Rectal smooth muscle tissue (tissue), 1 donor: Measurements from ENCODE around the gene ADGRB3.
"Not testable (repeated sequence)": the region's sequence is repeated elsewhere in the genome, so short reads cannot be mapped to it uniquely, and the experiment has no call there.

Experiments used
- H3K27ac ChIP-seq: one replicate; pipeline ENCODE4 v1.7.0; 2013; ENCODE audit warnings: low read depth, low read length, inconsistent platforms
- H3K27me3 ChIP-seq: one replicate; pipeline ENCODE4 v1.7.0; 2013; ENCODE audit warnings: low read length; ENCODE audit not compliant: control insufficient read depth, insufficient read depth
- H3K36me3 ChIP-seq: one replicate; pipeline ENCODE4 v1.7.0; 2013; ENCODE audit warnings: low read length; ENCODE audit not compliant: control insufficient read depth, insufficient read depth
- H3K4me1 ChIP-seq: one replicate; pipeline ENCODE4 v1.7.0; 2013; ENCODE audit warnings: low read length; ENCODE audit not compliant: control insufficient read depth, insufficient read depth
- H3K4me3 ChIP-seq: one replicate; pipeline ENCODE4 v1.7.0; 2013; ENCODE audit warnings: low read length
- H3K9ac ChIP-seq: one replicate; pipeline ENCODE4 v1.7.0; 2013; ENCODE audit warnings: low read length

The ADGRB3 gene

DNA sequence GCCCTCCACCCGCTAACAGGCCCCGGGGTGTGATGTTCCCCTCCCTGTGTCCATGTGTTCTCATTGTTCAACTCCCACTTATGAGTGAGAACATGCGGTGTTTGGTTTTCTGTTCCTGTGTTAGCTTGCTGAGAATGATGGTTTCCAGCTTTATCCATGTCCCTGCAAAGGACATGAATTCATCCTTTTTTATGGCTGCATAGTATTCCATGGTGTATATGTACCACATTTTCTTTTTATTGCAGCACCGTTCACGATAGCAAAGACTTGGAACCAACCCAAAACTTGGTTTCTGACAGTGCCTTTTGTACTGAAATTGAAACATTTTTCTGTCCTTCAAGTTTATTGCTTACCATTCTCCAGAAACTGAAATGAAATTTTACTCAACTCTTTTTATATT, 653.1 kb downstream of the ADGRB3 start:
- not testable (repeated sequence) for H3K4me1 ChIP-seq, H3K27ac ChIP-seq, H3K27me3 ChIP-seq, H3K9ac ChIP-seq, H3K4me3 ChIP-seq, H3K36me3 ChIP-seq

DNA sequence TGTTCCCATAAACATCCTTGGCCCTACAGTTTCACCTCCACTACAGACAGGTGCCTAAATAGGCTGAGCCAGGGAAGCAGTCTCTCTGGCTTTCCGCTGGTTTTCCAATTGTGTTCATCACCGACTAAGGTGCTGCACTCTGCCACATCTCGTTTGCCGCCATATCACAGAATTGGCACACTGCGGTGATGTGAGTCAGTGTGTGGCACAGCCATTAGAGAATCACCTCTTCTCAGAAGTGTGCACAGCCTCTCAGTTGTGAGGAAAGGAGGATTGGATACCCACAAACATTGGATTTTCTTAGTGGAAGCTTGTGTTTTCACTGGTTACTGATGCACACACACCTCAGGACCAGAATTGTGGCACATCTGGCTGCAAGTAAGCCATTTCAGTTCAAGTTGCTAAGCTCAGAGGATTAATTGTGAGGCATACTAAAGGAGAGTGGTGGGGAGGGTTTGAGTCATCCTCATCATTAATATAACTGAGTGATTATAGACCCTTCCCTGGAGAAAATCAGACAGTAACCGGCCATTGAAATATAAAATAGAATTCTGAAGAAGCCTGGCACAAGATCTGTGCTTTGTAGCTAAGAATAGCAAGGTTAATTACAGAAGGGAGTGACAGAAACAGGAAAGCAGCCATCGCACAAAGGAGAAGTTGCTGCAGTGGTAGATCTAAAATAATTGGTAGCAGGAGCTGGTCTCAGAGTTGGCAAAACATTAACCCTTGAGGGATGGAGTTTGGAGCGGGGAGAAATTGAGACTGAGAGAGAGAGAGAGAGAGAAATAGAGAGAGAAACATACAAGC, 654.8 kb downstream of the ADGRB3 start:
- H3K27me3 ChIP-seq, result no peaks in the 10 kb centered on the region
- H3K4me3 ChIP-seq, result no peak overlapping the region
- no peaks in the 10 kb centered on the region for H3K4me1 ChIP-seq
- no peaks in the 10 kb centered on the region for H3K36me3 ChIP-seq
- no peak overlapping the region for H3K27ac ChIP-seq
- no peak overlapping the region for H3K9ac ChIP-seq

DNA sequence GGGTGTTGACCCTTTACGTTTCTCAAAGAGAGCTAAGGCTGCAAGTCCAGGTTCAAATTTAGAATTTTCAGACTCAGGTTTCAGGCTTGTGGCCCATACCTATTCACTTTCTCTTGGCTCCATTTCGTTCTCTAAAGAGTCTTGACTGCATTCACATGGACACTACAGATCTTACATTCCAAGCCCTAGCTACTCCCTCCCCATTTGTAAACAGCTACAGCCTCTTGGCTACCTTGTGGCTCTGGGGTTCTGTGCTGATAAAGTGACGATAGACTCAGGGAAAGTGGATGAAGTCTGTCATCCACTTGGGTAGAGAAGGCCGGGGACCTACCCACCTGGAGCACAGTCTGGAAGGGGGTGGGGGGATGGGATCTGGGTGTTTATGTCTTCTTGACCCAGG, 658.4 kb downstream of the ADGRB3 start:
- no peak overlapping the region for H3K27ac ChIP-seq
- H3K9ac ChIP-seq, result no peak overlapping the region
- H3K4me1 ChIP-seq, result no peaks in the 10 kb centered on the region
- no peak overlapping the region for H3K4me3 ChIP-seq
- no peaks in the 10 kb centered on the region for H3K27me3 ChIP-seq
- no peaks in the 10 kb centered on the region for H3K36me3 ChIP-seq

DNA sequence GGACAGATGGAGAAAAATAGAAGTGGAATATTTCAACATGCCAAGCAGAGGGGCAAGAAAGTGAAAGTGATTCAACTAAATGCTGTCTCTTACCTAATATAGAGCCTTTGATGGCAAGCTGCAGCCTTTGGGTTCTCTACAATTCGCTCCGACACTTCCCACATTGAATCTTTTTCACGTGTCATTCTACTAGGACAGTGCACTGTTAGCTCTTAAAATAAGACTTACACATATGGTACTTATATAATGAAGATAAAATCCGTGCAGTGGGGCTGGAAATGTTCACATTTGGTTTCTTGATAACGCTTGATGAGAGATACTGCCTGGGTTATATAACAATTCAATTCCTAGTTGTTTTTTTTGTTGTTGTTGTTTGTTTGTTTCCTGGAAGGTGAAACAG, 659.3 kb downstream of the ADGRB3 start:
- Histone ChIP-seq H3K4me3 (no peak overlapping the region), H3K4me1 (no peaks in the 10 kb centered on the region)

DNA sequence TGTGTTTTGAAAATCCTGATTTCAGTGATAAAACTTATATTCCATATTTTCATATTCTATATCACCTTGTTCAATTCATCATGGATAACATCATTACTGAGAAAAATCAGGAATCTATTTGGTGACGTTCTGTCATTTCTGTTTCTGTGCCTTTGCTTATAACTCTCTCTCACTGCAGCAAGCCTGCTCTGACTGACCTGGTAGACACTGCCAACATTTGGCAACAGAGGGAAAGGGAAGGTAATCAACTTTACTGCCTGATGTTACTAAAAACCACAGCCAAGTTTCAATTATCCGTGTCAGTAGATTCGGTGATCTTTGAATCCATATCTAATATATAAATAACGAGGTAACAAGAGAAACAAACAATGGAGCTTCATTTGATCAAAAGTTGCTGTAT, 659.8 kb downstream of the ADGRB3 start:
- Histone ChIP-seq H3K27me3 (no peaks in the 10 kb centered on the region), H3K9ac (no peak overlapping the region), H3K4me1 (no peaks in the 10 kb centered on the region), H3K36me3 (no peaks in the 10 kb centered on the region), H3K4me3 (no peak overlapping the region), H3K27ac (no peak overlapping the region)

More for the DNA sequence above, 659.3 kb downstream of the ADGRB3 start:
- Histone ChIP-seq H3K9ac (no peak overlapping the region), H3K36me3 (no peaks in the 10 kb centered on the region), H3K27me3 (no peaks in the 10 kb centered on the region), H3K27ac (no peak overlapping the region)

DNA sequence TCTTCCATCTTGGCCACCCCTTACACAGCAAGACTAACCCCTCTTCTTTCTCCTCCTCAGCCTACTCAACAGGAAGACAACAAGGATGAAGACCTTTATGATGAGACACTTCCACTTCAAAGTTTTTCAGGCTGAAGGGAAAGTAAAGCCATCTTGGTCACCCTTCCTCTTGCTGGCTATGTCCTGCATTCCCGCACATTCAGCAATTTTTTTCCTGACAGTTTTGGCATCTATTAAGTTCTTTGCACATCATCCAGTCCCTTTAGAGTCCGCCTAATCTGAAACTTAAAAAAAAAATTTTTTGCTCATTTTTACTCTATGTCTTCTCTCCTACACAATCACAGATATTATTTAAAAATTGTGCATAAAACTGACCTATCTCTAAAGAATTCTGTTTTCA, 668.3 kb downstream of the ADGRB3 start:
- H3K9ac ChIP-seq, result no peak overlapping the region
- no peaks in the 10 kb centered on the region for H3K4me1 ChIP-seq
- H3K36me3 ChIP-seq, result no peaks in the 10 kb centered on the region
- H3K4me3 ChIP-seq, result no peak overlapping the region
- H3K27me3 ChIP-seq, result no peaks in the 10 kb centered on the region
- no peak overlapping the region for H3K27ac ChIP-seq

DNA sequence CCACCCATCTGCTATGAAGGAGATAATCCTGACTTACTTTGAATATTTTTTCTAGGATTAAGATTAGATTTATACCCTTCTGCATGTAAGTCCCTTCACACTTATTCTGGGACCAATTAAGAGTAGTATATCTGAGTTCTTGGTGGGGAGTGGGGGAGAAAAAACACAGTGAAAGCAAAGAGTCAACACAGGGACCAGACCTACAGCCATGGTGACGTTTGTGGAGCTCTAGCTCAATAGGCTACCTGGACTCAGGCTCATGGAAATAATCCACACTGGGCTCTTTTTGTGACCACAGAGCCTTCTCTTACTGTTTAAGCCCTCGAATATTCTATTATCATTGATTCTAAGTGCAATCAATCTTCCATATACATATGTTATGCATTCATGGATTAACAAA, 670.4 kb downstream of the ADGRB3 start:
- no peak overlapping the region for H3K27ac ChIP-seq
- H3K36me3 ChIP-seq, result no peaks in the 10 kb centered on the region
- no peak overlapping the region for H3K4me3 ChIP-seq
- no peaks in the 10 kb centered on the region for H3K4me1 ChIP-seq
- no peak overlapping the region for H3K9ac ChIP-seq
- no peaks in the 10 kb centered on the region for H3K27me3 ChIP-seq

DNA sequence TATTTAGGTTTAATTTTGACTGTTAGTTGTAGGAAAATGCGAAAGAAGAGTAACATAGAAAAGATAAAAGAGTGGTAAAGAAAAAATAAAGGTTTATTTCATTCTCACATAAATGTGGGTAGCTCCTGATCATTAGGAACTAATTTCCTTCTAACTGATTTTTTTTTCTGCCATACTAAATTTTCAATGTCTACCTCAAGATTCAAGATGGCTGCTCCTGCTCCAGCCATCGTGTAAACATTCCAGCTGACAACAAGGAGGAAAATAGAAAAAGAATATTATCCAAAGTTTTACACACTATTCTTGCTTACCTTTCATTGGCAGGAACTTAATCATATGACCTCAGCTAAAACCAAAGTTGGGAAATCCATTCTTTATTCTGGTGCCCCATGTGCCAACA, 673.5 kb downstream of the ADGRB3 start:
- H3K9ac ChIP-seq, result no peak overlapping the region
- no peaks in the 10 kb centered on the region for H3K36me3 ChIP-seq
- no peaks in the 10 kb centered on the region for H3K4me1 ChIP-seq
- H3K4me3 ChIP-seq, result no peak overlapping the region
- no peaks in the 10 kb centered on the region for H3K27me3 ChIP-seq
- H3K27ac ChIP-seq, result no peak overlapping the region

DNA sequence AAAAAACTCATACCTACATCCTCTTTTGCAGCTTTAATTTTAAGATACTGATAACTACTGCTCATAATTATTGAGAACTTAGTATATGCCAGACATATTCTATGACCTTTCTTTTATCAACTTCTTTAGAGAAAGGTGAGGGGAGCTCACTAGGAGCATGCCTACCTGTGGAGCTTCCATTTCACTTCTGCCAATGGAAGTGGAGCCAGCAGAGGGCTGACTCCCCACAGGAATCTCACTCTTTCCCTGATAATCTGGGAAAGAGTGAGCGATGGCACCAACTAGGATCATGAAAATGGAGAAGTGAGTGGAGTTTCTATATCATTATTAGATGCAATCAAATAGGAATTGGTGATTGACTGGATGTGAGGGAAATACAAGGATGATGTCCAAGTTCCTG, 676.8 kb downstream of the ADGRB3 start:
- H3K27me3 ChIP-seq, result no peaks in the 10 kb centered on the region
- H3K36me3 ChIP-seq, result no peaks in the 10 kb centered on the region
- H3K4me3 ChIP-seq, result no peak overlapping the region
- no peak overlapping the region for H3K27ac ChIP-seq
- H3K4me1 ChIP-seq, result no peaks in the 10 kb centered on the region
- H3K9ac ChIP-seq, result no peak overlapping the region

DNA sequence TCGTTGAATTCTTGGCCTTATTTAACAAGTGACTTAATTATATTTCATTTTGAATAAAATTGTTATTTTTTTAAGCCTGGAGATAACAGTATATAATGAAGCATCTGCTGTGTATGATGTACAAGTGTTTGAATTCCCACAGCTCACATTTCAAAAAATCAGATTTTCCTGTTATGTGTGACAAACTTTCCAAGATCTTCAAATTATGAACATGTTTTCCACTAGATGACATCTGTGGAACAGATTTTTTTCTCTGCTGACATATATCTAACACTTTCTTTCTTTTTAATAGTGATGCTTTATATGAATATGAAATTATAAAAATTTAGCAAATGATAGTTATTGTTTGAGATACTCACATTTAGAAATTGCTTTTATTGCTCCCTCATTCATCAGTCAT, 678.9 kb downstream of the ADGRB3 start:
- H3K36me3 ChIP-seq, result no peaks in the 10 kb centered on the region
- no peak overlapping the region for H3K9ac ChIP-seq
- H3K27me3 ChIP-seq, result no peaks in the 10 kb centered on the region
- H3K4me1 ChIP-seq, result no peaks in the 10 kb centered on the region
- H3K4me3 ChIP-seq, result no peak overlapping the region
- no peak overlapping the region for H3K27ac ChIP-seq

DNA sequence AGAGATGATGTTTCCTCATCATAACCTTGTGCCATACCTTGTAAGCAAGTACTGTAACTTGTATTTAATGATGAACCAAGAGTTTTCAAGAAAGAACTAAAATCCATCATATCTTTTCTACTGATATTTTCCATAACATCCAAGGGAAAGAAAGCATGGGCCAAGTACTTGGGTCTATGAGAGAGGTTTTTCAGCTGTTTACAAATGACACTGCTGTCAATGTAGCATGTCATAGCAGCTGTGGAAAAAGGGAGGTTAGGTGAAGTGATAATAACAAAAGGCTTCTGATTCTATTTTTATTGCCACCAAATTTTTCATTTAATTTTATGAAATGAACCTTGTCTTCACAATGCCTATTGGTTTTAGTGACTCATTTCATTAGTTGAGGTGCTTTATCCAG, 679.4 kb downstream of the ADGRB3 start:
- Histone ChIP-seq H3K27me3 (no peaks in the 10 kb centered on the region), H3K4me1 (no peaks in the 10 kb centered on the region), H3K9ac (no peak overlapping the region), H3K36me3 (no peaks in the 10 kb centered on the region), H3K27ac (no peak overlapping the region), H3K4me3 (no peak overlapping the region)

DNA sequence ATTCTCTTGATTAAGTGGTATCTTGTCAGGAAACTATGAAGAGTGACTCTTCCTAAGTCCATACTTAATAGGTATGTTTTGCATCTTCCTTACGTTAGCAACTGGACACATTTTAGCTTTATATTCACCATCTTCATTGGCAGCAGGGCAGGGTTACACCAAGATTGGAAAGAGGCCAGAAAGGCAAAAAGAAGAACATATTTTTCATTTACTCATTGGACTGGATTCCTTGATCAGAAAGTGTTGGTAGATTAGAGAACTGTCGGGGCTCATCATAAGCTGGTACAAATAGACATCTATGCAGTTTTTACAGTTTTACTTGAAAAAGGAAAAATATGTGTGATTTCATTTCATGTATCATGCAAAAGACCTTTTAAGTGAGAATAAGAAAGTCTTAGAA, 696.8 kb downstream of the ADGRB3 start:
- H3K4me1 ChIP-seq, result no peaks in the 10 kb centered on the region

DNA sequence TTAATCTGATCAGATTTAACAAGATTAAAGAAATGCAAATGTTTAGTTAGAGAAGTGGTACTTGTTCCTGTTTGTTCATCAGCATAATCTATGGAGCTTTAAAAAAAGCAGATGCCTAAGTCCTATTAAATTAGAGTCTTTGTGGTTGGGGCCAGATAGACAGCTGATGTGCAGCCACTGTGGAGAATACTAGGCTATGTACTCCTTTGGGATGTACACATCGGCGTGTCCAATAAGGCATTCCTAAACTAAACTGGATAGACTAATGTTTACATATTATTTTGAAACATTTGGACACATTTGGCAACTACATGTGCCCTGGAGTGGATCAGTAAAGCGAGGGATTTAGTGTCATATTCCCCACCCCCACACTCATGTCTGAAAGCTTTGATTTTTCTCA, 702.2 kb downstream of the ADGRB3 start:
- no peaks in the 10 kb centered on the region for H3K36me3 ChIP-seq
- no peaks in the 10 kb centered on the region for H3K27me3 ChIP-seq
- H3K9ac ChIP-seq, result no peak overlapping the region
- H3K4me1 ChIP-seq, result no peaks in the 10 kb centered on the region
- H3K4me3 ChIP-seq, result no peak overlapping the region
- no peak overlapping the region for H3K27ac ChIP-seq

More for the DNA sequence above, 696.8 kb downstream of the ADGRB3 start:
- no peak overlapping the region for H3K4me3 ChIP-seq
- no peaks in the 10 kb centered on the region for H3K36me3 ChIP-seq
- no peak overlapping the region for H3K27ac ChIP-seq
- no peaks in the 10 kb centered on the region for H3K27me3 ChIP-seq
- H3K9ac ChIP-seq, result no peak overlapping the region
